HAP-1 (cell line): ENCODE results near the gene NXN.
"Not testable (repeated sequence)": the region's sequence is repeated elsewhere in the genome, so short reads cannot be mapped to it uniquely, and the experiment has no call there.

Experiments
- DNase-seq, 2 experiments: peaks; one replicate each; pipeline ENCODE4 v3.0.0-alpha.2; 2016 to 2020; ENCODE audit warnings: low spot score in 2 of 2
- H3K27me3 ChIP-seq: fragments of 250-450 bp; sonication (Bioruptor Pico); 2 replicates; pipeline ENCODE4 v1.5.1; 2020; ENCODE audit warnings: low read depth, mild to moderate bottlenecking, moderate library complexity
- H3K36me3 ChIP-seq: fragments of 250-450 bp; sonication (Bioruptor Pico); replicated peaks from 2 replicates; pipeline ENCODE4 v1.5.1; 2020; ENCODE audit warnings: mild to moderate bottlenecking
- H3K4me1 ChIP-seq: fragments of 250-450 bp; sonication (Bioruptor Pico); 2 replicates; pipeline ENCODE4 v1.5.1; 2020; ENCODE audit warnings: mild to moderate bottlenecking
- H3K4me3 ChIP-seq: fragments of 250-450 bp; sonication (Bioruptor Pico); 2 replicates; pipeline ENCODE4 v1.5.1; 2020; ENCODE audit warnings: mild to moderate bottlenecking, moderate library complexity
- H3K9me3 ChIP-seq: fragments of 250-450 bp; sonication (Bioruptor Pico); 2 replicates; pipeline ENCODE4 v1.5.1; 2020; ENCODE audit warnings: mild to moderate bottlenecking, moderate library complexity
- in situ Hi-C: fragments of 300-500 bp; cut with MboI; formaldehyde crosslinking; loops from 3 replicates; pipeline ENCODE4 v1.14.3; 2020; ENCODE audit warnings: low sequenced_read_pairs, inconsistent platforms, mixed read lengths

NXN gene

DNA sequence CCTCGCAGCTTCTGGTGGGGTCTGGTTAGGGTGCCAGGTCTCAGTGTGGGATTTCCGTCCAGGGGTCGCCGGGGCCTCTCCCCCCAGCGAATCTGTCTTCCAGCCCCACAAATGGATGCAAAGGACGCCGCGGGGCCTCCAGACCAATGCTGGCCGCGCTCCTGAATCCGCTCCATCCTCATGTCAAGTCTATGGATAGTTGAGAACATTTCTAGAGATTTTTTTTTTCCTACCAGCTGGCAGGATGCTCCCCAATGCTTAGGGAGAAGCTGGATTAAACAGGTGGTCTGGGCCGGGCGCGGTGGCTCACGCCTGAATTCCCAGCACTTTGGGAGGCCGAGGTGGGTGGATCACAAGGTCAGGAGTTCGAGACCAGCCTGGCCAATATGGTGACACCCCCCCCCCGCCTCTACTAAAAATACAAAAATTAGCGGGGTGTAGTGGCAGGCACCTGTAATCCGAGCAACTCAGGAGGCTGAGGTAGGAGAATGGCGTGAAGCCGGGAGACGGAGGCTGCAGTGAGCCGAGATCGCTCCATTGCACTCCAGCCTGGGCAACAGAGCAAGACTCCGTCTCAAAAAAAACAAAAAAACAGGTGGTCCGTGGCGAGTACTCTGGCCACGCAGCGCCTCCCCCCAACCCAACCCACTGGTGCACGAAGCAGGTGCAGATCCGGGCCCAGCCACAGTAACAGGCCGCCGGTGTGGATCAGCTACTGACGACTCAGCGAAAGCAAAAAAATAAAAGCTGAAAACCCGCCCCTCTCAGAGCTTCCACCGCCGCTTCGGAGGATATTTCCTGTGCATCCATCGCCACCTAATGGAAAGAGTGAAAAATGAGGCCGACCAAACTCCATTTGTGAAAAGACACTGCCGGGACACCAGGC, 1.1 kb upstream of the NXN start:
- DNase-seq: peak; percentile 86 to 88
- Histone ChIP-seq H3K4me3 (peak overlapping the region; percentile 45), H3K9me3 (no peaks in the 10 kb centered on the region), H3K4me1 (peaks cover 14% of the 10 kb centered on the region), H3K36me3 (no peaks in the 10 kb centered on the region), H3K27me3 (no peaks in the 10 kb centered on the region)
- in situ Hi-C loops: no loop called here

DNA sequence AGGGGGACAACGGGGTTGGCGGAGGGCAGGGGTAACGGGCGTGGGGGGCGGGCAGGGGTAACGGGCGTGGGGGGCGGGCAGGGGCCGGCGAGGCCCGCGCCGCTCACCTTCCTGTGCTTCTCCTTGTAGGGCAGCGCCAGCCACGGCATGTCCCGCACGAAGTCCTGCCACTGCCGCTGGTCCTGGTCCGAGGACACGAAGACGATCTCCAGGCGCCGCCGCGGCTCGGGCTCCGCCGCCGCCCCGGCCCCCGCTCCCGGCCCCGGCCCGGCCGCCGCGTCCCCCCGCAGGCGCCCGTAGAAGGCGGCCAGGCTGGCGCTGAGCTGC, 401 bp downstream of the NXN start:
- DNase-seq: no peak
- Histone ChIP-seq H3K9me3 (no peaks in the 10 kb centered on the region), H3K27me3 (no peaks in the 10 kb centered on the region), H3K4me1 (peaks cover 14% of the 10 kb centered on the region), H3K4me3 (peak overlapping the region; percentile 85), H3K36me3 (no peaks in the 10 kb centered on the region)
- in situ Hi-C loops: no loop called here

DNA sequence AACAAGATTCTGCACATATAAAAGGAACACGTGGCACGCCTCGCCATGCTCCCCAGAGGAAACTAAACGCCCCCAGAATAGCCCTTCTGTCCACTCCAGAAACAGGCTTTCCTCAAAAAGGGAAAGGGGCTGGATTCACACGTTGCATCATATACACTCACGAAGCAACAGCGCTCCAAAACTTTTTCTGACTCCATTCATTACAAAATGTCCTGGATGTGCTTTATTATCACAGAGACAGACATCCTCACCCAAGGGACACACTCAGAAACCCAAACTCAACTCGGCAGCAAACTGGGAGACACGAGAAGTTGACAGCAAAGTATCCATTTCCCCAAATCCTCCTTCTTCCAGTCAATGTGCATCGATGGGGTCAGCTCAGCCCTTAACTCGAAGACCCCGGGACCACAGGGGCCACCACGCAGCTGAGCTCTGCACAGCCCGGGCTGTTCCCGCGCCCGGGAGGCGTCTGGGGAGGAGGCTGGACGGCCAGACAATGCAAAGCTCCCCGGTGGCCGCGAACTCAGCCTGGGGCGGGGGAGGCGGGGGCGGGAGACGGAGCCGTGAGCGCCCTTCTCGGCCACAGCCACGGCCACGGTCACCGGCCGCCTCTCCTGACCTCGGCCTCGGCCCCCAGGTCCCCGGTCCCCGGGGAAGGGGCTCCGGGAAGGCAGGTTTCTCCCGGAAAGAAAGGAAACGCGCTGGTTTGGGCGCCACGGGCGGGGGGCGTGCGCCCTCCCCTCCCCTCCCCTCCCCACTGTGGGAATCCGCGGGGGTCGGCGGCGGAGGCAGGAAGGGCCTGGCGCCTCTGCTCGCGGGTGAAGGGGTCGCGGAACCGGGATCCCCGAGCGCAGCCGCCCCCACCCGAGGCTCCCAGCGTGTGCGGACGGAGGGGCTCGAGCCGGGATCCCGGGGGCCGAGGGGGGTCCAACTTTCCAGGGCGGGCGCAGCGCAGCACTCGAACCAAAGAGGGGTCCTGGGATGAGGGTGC, 1.2 kb downstream of the NXN start:
- in situ Hi-C loops: no loop called here
- peak; percentile 25 to 74 for DNase-seq

DNA sequence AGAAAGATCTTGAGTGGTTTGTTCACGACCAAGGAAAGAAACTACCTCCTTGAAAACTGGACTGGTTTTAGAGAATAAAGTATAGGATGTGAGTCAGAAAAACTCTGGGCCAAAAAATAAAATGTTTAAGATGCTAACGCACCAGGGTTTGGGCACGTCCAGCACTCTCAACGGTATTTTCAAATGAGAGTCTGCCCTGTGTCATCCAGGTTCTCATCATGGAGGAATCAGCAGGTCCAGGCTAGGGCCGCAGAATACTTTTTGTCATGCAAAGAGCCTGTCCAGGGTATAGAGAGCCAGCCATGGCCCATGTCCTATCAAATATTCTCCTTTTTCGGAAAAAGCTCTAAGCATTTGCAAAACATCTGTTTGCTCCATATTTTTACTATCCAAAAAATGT, 2.4 kb downstream of the NXN start:
- Histone ChIP-seq H3K4me3 (peak overlapping the region; percentile 85), H3K9me3 (no peaks in the 10 kb centered on the region), H3K4me1 (peaks cover 14% of the 10 kb centered on the region), H3K27me3 (no peaks in the 10 kb centered on the region), H3K36me3 (no peaks in the 10 kb centered on the region)
- in situ Hi-C loops: no loop called here
- peak in 1 of 2 experiments; percentile 42 for DNase-seq

More for the DNA sequence above, 1.2 kb downstream of the NXN start:
- Histone ChIP-seq H3K4me1 (peaks cover 14% of the 10 kb centered on the region), H3K27me3 (no peaks in the 10 kb centered on the region), H3K36me3 (no peaks in the 10 kb centered on the region), H3K4me3 (peak overlapping the region; percentile 85), H3K9me3 (no peaks in the 10 kb centered on the region)

DNA sequence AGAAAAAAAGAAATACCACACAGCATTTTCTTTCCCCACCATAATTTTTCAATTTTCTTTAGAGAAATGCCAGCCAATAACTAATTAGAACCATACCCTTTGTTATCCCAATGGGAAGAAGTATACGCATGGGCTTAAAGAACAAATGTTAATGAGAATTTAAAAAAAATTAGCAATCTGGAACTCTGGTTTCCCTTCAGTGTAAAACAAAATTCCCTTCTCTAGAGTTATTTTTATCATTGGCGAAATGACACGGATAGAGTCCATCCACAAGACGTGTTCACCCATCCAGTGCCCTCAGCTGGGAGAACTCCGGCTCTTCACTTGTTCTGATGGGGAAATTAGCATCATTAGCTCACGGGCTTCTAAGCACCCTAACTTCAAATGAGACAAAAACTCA, 3.3 kb downstream of the NXN start:
- in situ Hi-C loops: no loop called here
- Histone ChIP-seq H3K4me3 (no peak overlapping the region), H3K9me3 (no peaks in the 10 kb centered on the region), H3K4me1 (peaks cover 14% of the 10 kb centered on the region), H3K27me3 (no peaks in the 10 kb centered on the region), H3K36me3 (no peaks in the 10 kb centered on the region)
- DNase-seq: no peak

DNA sequence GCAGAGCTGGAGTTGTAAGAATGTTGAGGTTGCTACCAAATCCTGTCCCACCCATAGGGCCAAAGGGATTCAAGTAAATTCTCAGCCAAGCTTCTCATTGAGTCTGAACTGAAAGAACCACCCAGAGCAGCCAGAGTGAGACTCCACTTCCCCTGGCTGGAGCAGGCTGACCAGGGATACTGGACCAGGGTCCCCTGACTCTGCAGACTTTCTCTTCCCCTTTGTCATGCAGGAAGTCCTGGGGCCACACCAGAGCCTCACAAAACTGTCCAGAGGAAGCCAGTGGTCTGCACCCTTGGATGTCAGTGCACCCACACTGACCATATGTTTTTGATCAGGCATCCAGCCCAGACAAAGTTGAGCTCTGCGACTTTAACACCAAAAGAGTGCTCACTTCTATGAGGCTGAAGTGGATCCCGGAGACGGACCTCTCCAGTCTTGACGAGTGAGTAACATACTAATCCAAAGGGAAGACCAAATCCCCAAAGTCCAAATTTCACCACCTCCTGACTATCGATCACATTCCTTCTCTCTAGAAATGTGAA, 4.1 kb downstream of the NXN start:
- no peak overlapping the region for H3K4me3 ChIP-seq
- H3K36me3 ChIP-seq: no peaks in the 10 kb centered on the region
- H3K27me3 ChIP-seq: no peaks in the 10 kb centered on the region
- in situ Hi-C loops: no loop called here
- H3K9me3 ChIP-seq: no peaks in the 10 kb centered on the region
- DNase-seq: no peak
- peaks cover 9% of the 10 kb centered on the region for H3K4me1 ChIP-seq

DNA sequence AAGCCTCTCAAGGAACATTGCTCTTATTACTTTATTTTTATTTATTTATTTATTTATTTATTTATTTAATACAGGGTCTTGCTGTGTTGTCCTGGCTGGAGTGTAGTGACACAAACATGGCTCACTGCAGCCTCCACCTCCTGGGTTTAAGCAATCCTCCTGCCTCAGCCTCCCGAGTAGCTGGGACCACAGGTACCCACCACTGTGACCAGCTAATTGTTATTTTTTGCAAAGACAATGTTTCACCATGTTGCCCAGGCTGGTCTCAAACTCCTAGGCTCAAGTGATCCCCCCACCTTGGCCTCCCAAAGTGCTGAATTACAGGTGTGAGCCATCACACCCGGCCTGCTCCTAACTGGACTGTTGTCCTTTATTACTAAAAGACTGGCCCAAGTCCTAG, 4.8 kb downstream of the NXN start:
- in situ Hi-C loops, H3K36me3 ChIP-seq, H3K27me3 ChIP-seq, H3K4me3 ChIP-seq, H3K4me1 ChIP-seq, H3K9me3 ChIP-seq, DNase-seq: not testable (repeated sequence)

DNA sequence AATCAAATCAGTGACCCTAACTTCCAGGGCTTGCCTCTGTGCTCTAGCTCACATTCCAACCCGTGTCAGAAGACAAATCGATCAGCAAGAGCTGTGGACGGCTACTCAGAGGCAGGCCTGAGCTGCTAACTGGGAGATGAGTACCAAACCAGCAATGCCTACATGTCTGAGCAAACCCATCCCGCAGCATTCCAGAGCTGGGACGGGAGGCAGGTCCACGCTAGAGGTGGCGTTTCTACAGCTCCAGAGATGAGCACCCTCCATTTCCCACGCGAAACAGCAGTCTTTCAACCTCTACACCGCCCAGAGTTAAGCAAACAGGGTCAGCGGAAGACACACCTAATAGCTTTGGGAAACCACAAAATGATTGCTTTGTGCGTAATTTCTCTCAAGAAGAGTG, 6.5 kb downstream of the NXN start:
- H3K4me3 ChIP-seq: no peak overlapping the region
- H3K27me3 ChIP-seq: no peaks in the 10 kb centered on the region

DNA sequence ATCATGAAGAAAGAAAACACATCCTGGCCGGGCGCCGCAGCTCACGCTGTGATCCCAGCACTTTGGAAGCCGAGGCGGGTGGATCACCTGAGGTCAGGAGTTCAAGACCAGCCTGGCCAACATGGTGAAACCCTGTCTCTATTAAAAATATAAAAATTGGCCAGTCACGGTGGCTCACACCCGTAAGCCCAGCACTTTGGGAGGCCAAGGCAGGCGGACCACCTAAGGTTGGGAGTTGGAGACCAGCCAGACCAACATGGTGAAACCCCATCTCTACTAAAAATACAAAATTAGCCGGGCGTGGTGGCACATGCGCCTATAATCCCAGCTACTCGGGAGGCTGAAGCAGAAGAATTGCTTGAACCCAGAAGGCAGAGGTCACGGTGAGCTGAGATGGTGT, 7.7 kb downstream of the NXN start:
- DNase-seq, H3K27me3 ChIP-seq, in situ Hi-C loops, H3K36me3 ChIP-seq, H3K4me3 ChIP-seq, H3K9me3 ChIP-seq: not testable (repeated sequence)
- H3K4me1 ChIP-seq: peaks cover 14% of the 10 kb centered on the region

More for the DNA sequence above, 6.5 kb downstream of the NXN start:
- H3K36me3 ChIP-seq: peaks cover 7% of the 10 kb centered on the region; the same call in 1 of the 2 replicates
- H3K4me1 ChIP-seq: peaks cover 16% of the 10 kb centered on the region
- in situ Hi-C loops: no loop called here
- DNase-seq: no peak
- H3K9me3 ChIP-seq: no peaks in the 10 kb centered on the region

DNA sequence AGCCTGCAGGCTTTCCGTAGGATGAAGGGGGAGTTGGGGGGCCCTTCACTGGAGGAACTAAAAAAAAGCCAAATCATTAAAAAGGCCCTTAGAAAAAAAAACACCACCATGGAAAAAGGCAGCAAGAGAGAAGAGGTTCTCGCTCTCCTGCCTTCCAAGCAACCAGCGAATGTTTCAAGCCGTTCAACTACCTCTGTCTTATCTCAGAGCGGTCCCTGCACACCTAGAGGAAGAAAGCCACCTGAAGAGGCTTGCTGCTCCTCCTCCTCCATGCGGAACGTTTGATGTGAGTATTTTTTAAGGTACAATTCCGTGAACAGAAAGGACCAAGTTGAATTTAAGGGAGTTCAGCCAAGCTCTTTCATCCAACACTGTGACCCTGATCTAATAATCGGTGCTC, 9.2 kb downstream of the NXN start:
- DNase-seq: no peak
- no peak overlapping the region for H3K4me3 ChIP-seq
- in situ Hi-C loops: no loop called here
- peaks cover 7% of the 10 kb centered on the region; the same call in 1 of the 2 replicates for H3K36me3 ChIP-seq
- peaks cover 14% of the 10 kb centered on the region for H3K4me1 ChIP-seq
- no peaks in the 10 kb centered on the region for H3K9me3 ChIP-seq
- no peaks in the 10 kb centered on the region for H3K27me3 ChIP-seq

DNA sequence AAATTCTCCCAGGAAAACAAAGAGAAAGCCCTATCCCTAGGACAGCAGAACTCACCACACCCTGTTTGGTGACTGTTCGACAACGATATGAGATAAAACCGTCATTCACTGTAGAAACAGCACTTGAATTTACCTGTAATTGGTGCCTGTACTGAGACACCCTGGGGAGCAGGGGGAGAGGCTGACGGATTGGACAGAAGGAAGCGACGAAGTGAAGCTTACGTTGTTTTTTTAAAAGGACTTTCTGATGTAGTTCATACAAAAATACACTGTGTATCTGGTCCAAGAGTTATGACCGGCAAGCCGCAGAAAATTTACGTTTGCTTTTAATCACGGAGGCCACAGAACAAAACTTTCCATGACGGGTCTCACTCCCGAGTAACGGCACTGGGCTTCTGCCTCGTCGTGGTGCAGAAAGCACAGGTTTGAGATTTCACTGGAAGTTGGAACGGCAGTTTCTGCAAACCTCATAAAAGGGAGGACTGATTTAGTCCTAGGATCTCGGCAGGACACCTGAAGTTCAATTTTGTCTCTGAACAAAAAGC, 9.7 kb downstream of the NXN start:
- Histone ChIP-seq H3K36me3 (peaks cover 7% of the 10 kb centered on the region; the same call in 1 of the 2 replicates), H3K4me1 (peaks cover 19% of the 10 kb centered on the region), H3K4me3 (no peak overlapping the region), H3K9me3 (no peaks in the 10 kb centered on the region), H3K27me3 (no peaks in the 10 kb centered on the region)
- no peak for DNase-seq
- in situ Hi-C loops: no loop called here

DNA sequence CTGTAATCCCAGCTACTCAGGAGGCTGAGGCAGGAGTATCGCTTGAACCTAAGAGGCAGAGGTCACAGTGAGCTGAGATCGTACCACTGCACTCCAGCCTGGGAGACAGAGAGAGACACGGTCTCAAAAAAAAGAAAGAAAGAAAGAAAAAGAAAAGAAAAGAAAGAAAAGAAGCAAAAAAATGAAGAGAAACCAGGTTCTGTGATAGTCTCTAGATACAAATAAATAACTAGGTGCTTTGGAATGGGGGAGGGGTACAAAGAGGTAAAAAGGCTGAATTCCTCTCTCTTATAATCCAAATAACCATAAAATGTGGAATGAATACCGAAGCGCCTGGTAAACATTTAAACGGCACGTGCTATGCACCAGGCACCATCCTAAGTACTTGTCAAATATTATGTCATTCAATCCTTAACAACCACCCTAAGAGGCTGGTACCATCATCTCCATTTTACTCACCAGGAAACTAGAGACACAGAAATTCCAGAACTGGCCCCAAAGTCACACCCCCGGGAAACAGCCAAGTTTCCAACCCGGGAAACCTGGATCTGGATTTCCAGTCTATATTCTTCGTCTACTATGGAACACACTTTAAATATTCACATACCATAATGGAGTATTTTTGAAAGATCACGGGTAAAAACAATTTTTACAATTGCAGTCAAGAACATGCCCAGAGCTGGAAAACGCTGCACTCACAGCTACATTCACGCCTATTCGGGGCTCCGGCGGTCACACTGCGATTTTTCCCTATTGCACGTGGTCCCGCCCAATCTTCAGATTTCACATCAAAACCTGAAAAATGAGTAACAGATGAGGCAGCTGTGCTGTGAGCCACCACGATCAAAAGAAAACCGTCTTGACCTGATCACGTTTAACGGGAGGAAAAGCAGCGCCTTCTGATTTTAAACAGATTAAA, 10.5 kb downstream of the NXN start:
- DNase-seq: no peak
- H3K27me3 ChIP-seq: no peaks in the 10 kb centered on the region
- peaks cover 27% of the 10 kb centered on the region for H3K4me1 ChIP-seq
- no peak overlapping the region for H3K4me3 ChIP-seq
- H3K9me3 ChIP-seq: no peaks in the 10 kb centered on the region
- peaks cover 12% of the 10 kb centered on the region for H3K36me3 ChIP-seq
- in situ Hi-C loops: no loop called here

DNA sequence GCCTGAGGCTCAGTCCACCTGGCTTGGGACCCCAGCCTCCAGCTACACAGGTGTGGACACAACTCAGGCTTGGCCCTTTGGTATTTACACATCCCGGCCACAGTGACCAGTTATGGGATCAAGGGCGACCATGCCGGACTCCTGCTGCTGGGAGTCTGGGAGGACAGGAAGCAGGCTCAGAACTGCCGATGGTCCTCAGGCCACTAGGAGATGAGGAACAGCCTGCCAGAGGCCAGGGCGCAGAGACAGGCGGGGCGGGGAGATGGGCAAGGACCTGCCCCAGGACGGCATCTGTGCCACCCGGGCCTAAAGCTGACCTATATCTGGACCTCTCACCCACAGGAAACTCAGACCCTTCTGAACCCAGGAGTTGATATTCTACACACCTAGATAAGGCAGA, 12.5 kb downstream of the NXN start:
- H3K36me3 ChIP-seq: peaks cover 14% of the 10 kb centered on the region
- in situ Hi-C loops: no loop called here
- H3K27me3 ChIP-seq: no peaks in the 10 kb centered on the region
- no peak overlapping the region for H3K4me3 ChIP-seq
- DNase-seq: no peak
- no peaks in the 10 kb centered on the region for H3K9me3 ChIP-seq
- H3K4me1 ChIP-seq: peaks cover 46% of the 10 kb centered on the region
